LNCaP clone FGC (cell line): ENCODE data around the gene PEX14.

Source experiments
- DNase-seq: peaks from one replicate; pipeline ENCODE4 v3.0.0-alpha.2; 2011; ENCODE audit warnings: low read depth
- H3K4me3 ChIP-seq: 2 replicates; pipeline ENCODE4 v1.5.1; 2011; ENCODE audit warnings: mild to moderate bottlenecking, low read depth, low read length, control low read depth
- CTCF ChIP-seq: IDR thresholded peaks from 2 replicates; pipeline ENCODE4 v1.5.1; 2012; ENCODE audit warnings: mild to moderate bottlenecking; ENCODE audit not compliant: control insufficient read depth, insufficient read depth; ENCODE audit errors: extremely low read depth

Gene PEX14

GRCh38 chr1:10515301-10515975, 40.7 kb downstream of the PEX14 start:
- DNase-seq, result no peak
- TF ChIP-seq CTCF, result no peak
- no peak overlapping the region for H3K4me3 ChIP-seq

- TF ChIP-seq CTCF, result no peak
- no peak overlapping the region for H3K4me3 ChIP-seq
- no peak for DNase-seq
Measured at GRCh38 chr1:10515976-10516750, 41.4 kb downstream of the PEX14 start.

GRCh38 chr1:10516925-10517676, 42.4 kb downstream of the PEX14 start:
- no peak for TF ChIP-seq CTCF
- no peak for DNase-seq
- H3K4me3 ChIP-seq, result no peak overlapping the region

- no peak for DNase-seq
- TF ChIP-seq CTCF, result no peak
- no peak overlapping the region for H3K4me3 ChIP-seq
Measured at GRCh38 chr1:10517677-10517982, 42.9 kb downstream of the PEX14 start.

- DNase-seq, result no peak
- H3K4me3 ChIP-seq, result no peak overlapping the region
- no peak for TF ChIP-seq CTCF
Measured at GRCh38 chr1:10519016-10519417, 44.3 kb downstream of the PEX14 start.

GRCh38 chr1:10520497-10520896, 45.7 kb downstream of the PEX14 start:
- no peak for TF ChIP-seq CTCF
- no peak overlapping the region for H3K4me3 ChIP-seq
- no peak for DNase-seq

GRCh38 chr1:10520952-10521351, 46.2 kb downstream of the PEX14 start:
- no peak for TF ChIP-seq CTCF
- DNase-seq, result no peak
- H3K4me3 ChIP-seq, result no peak overlapping the region
